ENCODE results near the gene IGF1R. TPM values are rescaled to one million over a fixed set of nuclear protein-coding genes. Genes with fewer than 3 reads are reported as not detected.
A peak's percentile ranks its signal among the peaks of the same experiment; 100 is the strongest.
"Not testable (repeated sequence)": the region's sequence is repeated elsewhere in the genome, so short reads cannot be mapped to it uniquely, and the experiment has no call there.

Gene IGF1R
- total and polyA plus RNA-seq, 4 experiments from 2014 or later = 0.45 to 49.2 (median 25.1) TPM

GRCh38 chr15:98963444-98963843 is 315.1 kb downstream of the IGF1R start:
- no peaks in the 10 kb centered on the region for H3K4me1 Mint-ChIP-seq
- H3K27ac Mint-ChIP-seq = no peak overlapping the region
- Histone ChIP-seq H3K36me3 (ENCODE audit: insufficient read depth, low read length) (no peaks in the 10 kb centered on the region), H3K27ac (ENCODE audit: low read depth, low read length) (no peak overlapping the region), H3K9me3 (ENCODE audit: control insufficient read depth in 1 of 2, low read length in 2 of 2) (no peaks in the 10 kb centered on the region), H3K4me3 (ENCODE audit: low read length in 2 of 2) (no peak overlapping the region), H3K27me3 (ENCODE audit: insufficient read depth, low read length) (no peaks in the 10 kb centered on the region), H3K4me1 (ENCODE audit: insufficient read depth, low read length) (no peaks in the 10 kb centered on the region)
- H3K9me3 Mint-ChIP-seq = peaks cover 0 to 19% (median 3%) of the 10 kb centered on the region in 8 donors
- peaks cover 0 to 4% of the 10 kb centered on the region in 2 donors for H3K27me3 Mint-ChIP-seq
- ChIA-PET CTCF (ENCODE audit: partially characterized antibody) (no interaction called here), POLR2A (ENCODE audit: partially characterized antibody) (no interaction called here)
- intact Hi-C loops (cut with micrococcal nuclease) = no loop called here
- DNase-seq = no peak
- peaks cover 15 to 26% of the 10 kb centered on the region in 2 donors for H3K36me3 Mint-ChIP-seq
- no peak overlapping the region for H3K4me3 Mint-ChIP-seq

- H3K27me3 Mint-ChIP-seq = peaks cover 0 to 4% of the 10 kb centered on the region in 2 donors
Observed at GRCh38 chr15:98964466-98965133, 316.3 kb downstream of the IGF1R start.

GRCh38 chr15:98965134-98965491 is 316.8 kb downstream of the IGF1R start:
- intact Hi-C loops (cut with micrococcal nuclease); H3K36me3 ChIP-seq (ENCODE audit: insufficient read depth, low read length); H3K4me1 ChIP-seq (ENCODE audit: insufficient read depth, low read length); H3K9me3 ChIP-seq (ENCODE audit: control insufficient read depth in 1 of 2, low read length in 2 of 2); CTCF ChIA-PET (ENCODE audit: partially characterized antibody); H3K27ac Mint-ChIP-seq; H3K27ac ChIP-seq (ENCODE audit: low read depth, low read length); H3K4me1 Mint-ChIP-seq; H3K4me3 Mint-ChIP-seq; DNase-seq; H3K27me3 ChIP-seq (ENCODE audit: insufficient read depth, low read length); H3K4me3 ChIP-seq (ENCODE audit: low read length in 2 of 2); H3K27me3 Mint-ChIP-seq: not testable (repeated sequence)
- peaks cover 9 to 21% of the 10 kb centered on the region in 2 donors for H3K36me3 Mint-ChIP-seq
- peaks cover 0 to 19% (median 3%) of the 10 kb centered on the region in 8 donors for H3K9me3 Mint-ChIP-seq
- POLR2A ChIA-PET (ENCODE audit: partially characterized antibody) = interaction anchor here (2.2 kb wide), 1 partner anchor 14 kb away, joined by 4 read pairs; no protein-coding TSS in a partner anchor

More at GRCh38 chr15:98964466-98965133, 316.3 kb downstream of the IGF1R start:
- POLR2A ChIA-PET (ENCODE audit: partially characterized antibody) = interaction anchor here (2.2 kb wide), 1 partner anchor 13 kb away, joined by 4 read pairs; no protein-coding TSS in a partner anchor
- Mint-ChIP-seq H3K9me3 (peaks cover 0 to 19% (median 3%) of the 10 kb centered on the region in 8 donors), H3K4me3 (peak overlapping the region in 1 of 8 donors; percentile 60), H3K27ac (no peak overlapping the region), H3K4me1 (no peaks in the 10 kb centered on the region), H3K36me3 (peaks cover 9 to 21% of the 10 kb centered on the region in 2 donors)
- no peaks in the 10 kb centered on the region for H3K4me1 ChIP-seq (ENCODE audit: insufficient read depth, low read length)
- no peaks in the 10 kb centered on the region for H3K36me3 ChIP-seq (ENCODE audit: insufficient read depth, low read length)
- H3K9me3 ChIP-seq (ENCODE audit: control insufficient read depth in 1 of 2, low read length in 2 of 2) = no peaks in the 10 kb centered on the region
- H3K27ac ChIP-seq (ENCODE audit: low read depth, low read length) = no peak overlapping the region
- intact Hi-C loops (cut with micrococcal nuclease) = no loop called here
- no peak overlapping the region for H3K4me3 ChIP-seq (ENCODE audit: low read length in 2 of 2)
- CTCF ChIA-PET (ENCODE audit: partially characterized antibody) = no interaction called here
- DNase-seq = no peak
- no peaks in the 10 kb centered on the region for H3K27me3 ChIP-seq (ENCODE audit: insufficient read depth, low read length)

GRCh38 chr15:98965597-98965996 is 317.3 kb downstream of the IGF1R start:
- peaks cover 0 to 4% of the 10 kb centered on the region in 2 donors for H3K27me3 Mint-ChIP-seq
- Histone ChIP-seq H3K4me1 (ENCODE audit: insufficient read depth, low read length) (no peaks in the 10 kb centered on the region), H3K4me3 (ENCODE audit: low read length in 2 of 2) (no peak overlapping the region), H3K9me3 (ENCODE audit: control insufficient read depth in 1 of 2, low read length in 2 of 2) (no peaks in the 10 kb centered on the region), H3K27ac (ENCODE audit: low read depth, low read length) (no peak overlapping the region), H3K36me3 (ENCODE audit: insufficient read depth, low read length) (no peaks in the 10 kb centered on the region), H3K27me3 (ENCODE audit: insufficient read depth, low read length) (no peaks in the 10 kb centered on the region)
- peaks cover 9 to 21% of the 10 kb centered on the region in 2 donors for H3K36me3 Mint-ChIP-seq
- intact Hi-C loops (cut with micrococcal nuclease) = no loop called here
- no peak for DNase-seq
- peaks cover 0 to 19% (median 3%) of the 10 kb centered on the region in 8 donors for H3K9me3 Mint-ChIP-seq
- no peak overlapping the region for H3K27ac Mint-ChIP-seq
- no peaks in the 10 kb centered on the region for H3K4me1 Mint-ChIP-seq
- no peak overlapping the region for H3K4me3 Mint-ChIP-seq
- POLR2A ChIA-PET (ENCODE audit: partially characterized antibody) = interaction anchor here (2.2 kb wide), 1 partner anchor 14 kb away, joined by 4 read pairs; no protein-coding TSS in a partner anchor
- CTCF ChIA-PET (ENCODE audit: partially characterized antibody) = no interaction called here

GRCh38 chr15:98966091-98966787 is 317.9 kb downstream of the IGF1R start:
- Mint-ChIP-seq H3K27ac (no peak overlapping the region), H3K27me3 (peaks cover 0 to 4% of the 10 kb centered on the region in 2 donors), H3K36me3 (peaks cover 7 to 16% of the 10 kb centered on the region in 2 donors), H3K9me3 (peaks cover 0 to 16% (median 3%) of the 10 kb centered on the region in 8 donors), H3K4me1 (no peaks in the 10 kb centered on the region), H3K4me3 (no peak overlapping the region)
- no peaks in the 10 kb centered on the region for H3K36me3 ChIP-seq (ENCODE audit: insufficient read depth, low read length)
- ChIA-PET CTCF (ENCODE audit: partially characterized antibody) (no interaction called here), POLR2A (ENCODE audit: partially characterized antibody) (interaction anchor here (2.2 kb wide), 1 partner anchor 15 kb away, joined by 4 read pairs; no protein-coding TSS in a partner anchor)
- H3K27me3 ChIP-seq (ENCODE audit: insufficient read depth, low read length) = no peaks in the 10 kb centered on the region
- no peaks in the 10 kb centered on the region for H3K9me3 ChIP-seq (ENCODE audit: control insufficient read depth in 1 of 2, low read length in 2 of 2)
- intact Hi-C loops (cut with micrococcal nuclease) = no loop called here
- no peak for DNase-seq
- H3K4me3 ChIP-seq (ENCODE audit: low read length in 2 of 2) = no peak overlapping the region
- no peaks in the 10 kb centered on the region for H3K4me1 ChIP-seq (ENCODE audit: insufficient read depth, low read length)
- H3K27ac ChIP-seq (ENCODE audit: low read depth, low read length) = no peak overlapping the region

GRCh38 chr15:98967096-98967495 is 318.8 kb downstream of the IGF1R start:
- H3K4me1 ChIP-seq (ENCODE audit: insufficient read depth, low read length) = no peaks in the 10 kb centered on the region
- H3K27ac ChIP-seq (ENCODE audit: low read depth, low read length) = no peak overlapping the region
- no peaks in the 10 kb centered on the region for H3K9me3 ChIP-seq (ENCODE audit: control insufficient read depth in 1 of 2, low read length in 2 of 2)
- peaks cover 0 to 4% of the 10 kb centered on the region in 2 donors for H3K27me3 Mint-ChIP-seq
- intact Hi-C loops (cut with micrococcal nuclease) = no loop called here
- H3K4me1 Mint-ChIP-seq = no peaks in the 10 kb centered on the region
- no peak overlapping the region for H3K27ac Mint-ChIP-seq
- ChIA-PET CTCF (ENCODE audit: partially characterized antibody) (no interaction called here), POLR2A (ENCODE audit: partially characterized antibody) (no interaction called here)
- H3K36me3 ChIP-seq (ENCODE audit: insufficient read depth, low read length) = no peaks in the 10 kb centered on the region
- no peaks in the 10 kb centered on the region for H3K27me3 ChIP-seq (ENCODE audit: insufficient read depth, low read length)
- H3K4me3 Mint-ChIP-seq = no peak overlapping the region
- no peak overlapping the region for H3K4me3 ChIP-seq (ENCODE audit: low read length in 2 of 2)
- DNase-seq = no peak
- peaks cover under 1 to 7% of the 10 kb centered on the region in 2 donors for H3K36me3 Mint-ChIP-seq
- peaks cover 0 to 11% (median 3%) of the 10 kb centered on the region in 8 donors for H3K9me3 Mint-ChIP-seq

- no peak overlapping the region for H3K4me3 Mint-ChIP-seq
- peaks cover 0 to 4% (median 0%) of the 10 kb centered on the region in 8 donors for H3K9me3 Mint-ChIP-seq
- ChIA-PET CTCF (ENCODE audit: partially characterized antibody) (no interaction called here), POLR2A (ENCODE audit: partially characterized antibody) (no interaction called here)
- no peaks in the 10 kb centered on the region for H3K4me1 ChIP-seq (ENCODE audit: insufficient read depth, low read length)
- no peak overlapping the region for H3K27ac Mint-ChIP-seq
- intact Hi-C loops (cut with micrococcal nuclease) = no loop called here
- H3K4me3 ChIP-seq (ENCODE audit: low read length in 2 of 2) = no peak overlapping the region
- H3K9me3 ChIP-seq (ENCODE audit: control insufficient read depth in 1 of 2, low read length in 2 of 2) = no peaks in the 10 kb centered on the region
- H3K36me3 ChIP-seq (ENCODE audit: insufficient read depth, low read length) = no peaks in the 10 kb centered on the region
- H3K27me3 ChIP-seq (ENCODE audit: insufficient read depth, low read length) = no peaks in the 10 kb centered on the region
- no peaks in the 10 kb centered on the region for H3K36me3 Mint-ChIP-seq
- no peaks in the 10 kb centered on the region for H3K4me1 Mint-ChIP-seq
- no peak overlapping the region for H3K27ac ChIP-seq (ENCODE audit: low read depth, low read length)
- H3K27me3 Mint-ChIP-seq = peaks cover 0 to 4% of the 10 kb centered on the region in 2 donors
- no peak for DNase-seq
Observed at GRCh38 chr15:98967916-98968315, 319.6 kb downstream of the IGF1R start.
